Erythroblast (primary cell): Measurements from ENCODE around the gene OR51I1.

ENCODE experiments used
- GATA1 ChIP-seq: IDR thresholded peaks from 2 replicates; pipeline ENCODE4 v1.6.1; 2011; ENCODE audit warnings: low read depth, mild to moderate bottlenecking, control low read depth, low read length, moderate library complexity
- POLR2A ChIP-seq: IDR thresholded peaks from 2 replicates; pipeline ENCODE4 v1.6.1; 2011; ENCODE audit warnings: mild to moderate bottlenecking, low read length

- TF ChIP-seq POLR2A (no peak), GATA1 (no peak)
Measured at GRCh38 chr11:5476186-5476819, 35.0 kb upstream of the OR51I1 start.
